ENCODE results near the gene ENPP6.

ENPP6 gene

DNA sequence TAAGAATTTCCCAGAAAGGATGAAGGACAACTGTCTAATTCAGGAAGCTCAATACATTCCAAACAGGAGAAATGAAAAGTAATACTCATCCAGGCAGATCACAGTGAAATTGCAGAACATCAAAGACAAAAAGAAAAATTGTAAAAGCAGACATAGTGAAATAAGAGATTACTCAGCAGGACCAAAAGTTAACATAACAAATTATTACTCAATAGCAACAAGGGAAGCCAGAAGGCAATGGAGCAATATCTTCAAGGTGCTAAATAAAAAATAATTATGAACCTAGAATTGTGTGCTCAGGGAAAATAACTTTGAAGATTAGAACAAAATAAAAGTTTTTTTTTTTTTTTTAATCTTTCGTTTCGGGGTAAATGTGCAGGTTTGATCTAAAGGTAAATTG, 30.5 kb upstream of the ENPP6 start:
- TF ChIP-seq, protein P1, sequence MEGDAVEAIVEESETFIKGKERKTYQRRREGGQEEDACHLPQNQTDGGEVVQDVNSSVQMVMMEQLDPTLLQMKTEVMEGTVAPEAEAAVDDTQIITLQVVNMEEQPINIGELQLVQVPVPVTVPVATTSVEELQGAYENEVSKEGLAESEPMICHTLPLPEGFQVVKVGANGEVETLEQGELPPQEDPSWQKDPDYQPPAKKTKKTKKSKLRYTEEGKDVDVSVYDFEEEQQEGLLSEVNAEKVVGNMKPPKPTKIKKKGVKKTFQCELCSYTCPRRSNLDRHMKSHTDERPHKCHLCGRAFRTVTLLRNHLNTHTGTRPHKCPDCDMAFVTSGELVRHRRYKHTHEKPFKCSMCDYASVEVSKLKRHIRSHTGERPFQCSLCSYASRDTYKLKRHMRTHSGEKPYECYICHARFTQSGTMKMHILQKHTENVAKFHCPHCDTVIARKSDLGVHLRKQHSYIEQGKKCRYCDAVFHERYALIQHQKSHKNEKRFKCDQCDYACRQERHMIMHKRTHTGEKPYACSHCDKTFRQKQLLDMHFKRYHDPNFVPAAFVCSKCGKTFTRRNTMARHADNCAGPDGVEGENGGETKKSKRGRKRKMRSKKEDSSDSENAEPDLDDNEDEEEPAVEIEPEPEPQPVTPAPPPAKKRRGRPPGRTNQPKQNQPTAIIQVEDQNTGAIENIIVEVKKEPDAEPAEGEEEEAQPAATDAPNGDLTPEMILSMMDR (IDR thresholded peaks at IDR 0.05) = no peak
- peak overlapping the region in 1 of 2 experiments; percentile 16 for H3K4me3 ChIP-seq (ENCODE audit: low read depth in 1 of 2, low read length in 1 of 2)
- no peaks in the 10 kb centered on the region for H3K27me3 ChIP-seq
- H3K4me1 ChIP-seq (ENCODE audit: control insufficient read depth in 1 of 2, insufficient read depth in 1 of 2, low read depth in 1 of 2, low read length in 1 of 2) = peaks cover 54 to 58% of the 10 kb centered on the region in 2 experiments
- no peaks in the 10 kb centered on the region for H3K36me3 ChIP-seq
- H3K27ac ChIP-seq = peak overlapping the region; percentile 70
- H3K9me3 ChIP-seq = no peaks in the 10 kb centered on the region

DNA sequence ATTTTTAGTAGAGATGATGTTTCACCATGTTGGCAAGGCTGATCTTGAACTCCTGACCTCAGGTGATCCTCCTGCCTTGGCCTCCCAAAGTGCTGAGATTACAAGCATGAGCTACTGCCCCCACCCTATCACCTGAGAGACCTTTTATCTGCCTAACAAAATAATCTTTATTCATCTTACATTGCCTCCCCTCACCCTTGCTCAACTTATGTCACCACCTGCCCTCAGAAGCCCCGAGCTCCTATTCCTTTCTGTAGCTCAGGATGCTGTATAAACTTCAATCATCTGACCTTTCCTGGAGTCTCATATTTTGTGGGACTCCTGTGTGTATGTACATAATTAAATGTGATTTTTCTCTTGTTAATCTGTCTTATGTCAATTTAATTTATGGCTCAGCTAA, 29.7 kb upstream of the ENPP6 start:
- Histone ChIP-seq H3K27ac (peak overlapping the region; percentile 62), H3K36me3 (no peaks in the 10 kb centered on the region), H3K4me3 (ENCODE audit: low read depth in 1 of 2, low read length in 1 of 2) (no peak overlapping the region), H3K27me3 (no peaks in the 10 kb centered on the region), H3K9me3 (no peaks in the 10 kb centered on the region), H3K4me1 (ENCODE audit: control insufficient read depth in 1 of 2, insufficient read depth in 1 of 2, low read depth in 1 of 2, low read length in 1 of 2) (peaks cover 54 to 58% of the 10 kb centered on the region in 2 experiments)
- TF ChIP-seq, protein P1 (IDR thresholded peaks at IDR 0.05) = no peak

DNA sequence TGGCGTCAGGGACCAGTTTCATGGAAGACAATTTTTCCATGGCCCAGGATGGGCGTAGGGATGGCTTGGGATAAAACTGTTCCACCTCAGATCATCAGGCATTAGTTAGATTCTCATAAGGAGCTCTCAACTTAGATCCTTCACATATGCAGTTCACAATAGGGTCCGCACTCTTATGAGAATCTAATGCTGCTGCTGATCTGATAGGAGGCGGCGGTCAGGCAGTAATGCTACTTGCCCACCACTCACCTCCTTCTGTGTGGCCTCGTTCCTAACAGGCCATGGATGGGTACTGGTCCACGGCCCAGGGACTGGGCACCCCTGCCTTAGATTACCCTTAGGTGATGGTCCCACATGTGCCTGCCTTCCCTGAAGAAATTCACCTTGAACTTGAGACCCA, 28.8 kb upstream of the ENPP6 start:
- Histone ChIP-seq H3K4me1 (ENCODE audit: control insufficient read depth in 1 of 2, insufficient read depth in 1 of 2, low read depth in 1 of 2, low read length in 1 of 2) (peaks cover 49 to 55% of the 10 kb centered on the region in 2 experiments), H3K27me3 (no peaks in the 10 kb centered on the region), H3K36me3 (no peaks in the 10 kb centered on the region), H3K4me3 (ENCODE audit: low read depth in 1 of 2, low read length in 1 of 2) (no peak overlapping the region), H3K27ac (peak overlapping the region; percentile 62), H3K9me3 (no peaks in the 10 kb centered on the region)
- TF ChIP-seq, protein P1 (IDR thresholded peaks at IDR 0.05) = no peak

DNA sequence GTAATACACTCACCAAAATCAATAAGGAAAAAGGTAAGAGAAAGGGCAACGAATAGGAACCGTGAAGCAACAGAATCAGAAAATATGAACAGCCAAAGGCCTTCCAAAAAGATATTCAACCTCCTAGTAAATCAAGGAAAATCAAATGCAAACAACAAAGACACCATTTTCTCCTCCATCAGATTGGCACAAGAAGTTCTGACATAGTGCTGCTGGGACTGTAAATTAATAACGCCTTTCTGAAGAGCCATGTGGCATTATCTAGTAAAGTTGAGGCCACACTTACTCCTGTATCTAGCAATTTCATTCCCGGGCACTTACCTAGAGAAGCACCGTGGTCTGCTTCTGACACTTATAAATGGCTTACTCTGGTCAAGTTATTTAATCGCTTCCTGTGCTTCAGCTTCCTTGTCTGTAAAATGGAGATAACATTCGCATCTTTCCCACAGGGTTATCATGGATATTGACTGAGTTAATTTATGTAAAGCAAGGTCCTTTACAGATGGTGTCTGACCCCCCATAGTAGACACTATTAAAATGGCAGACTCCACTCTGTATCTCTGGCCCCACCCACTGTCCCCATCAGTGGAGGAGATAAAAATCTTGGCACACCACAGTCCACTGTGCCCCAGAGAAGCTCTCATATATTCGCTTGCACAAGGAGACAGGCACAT, 20.5 kb upstream of the ENPP6 start:
- H3K4me1 ChIP-seq (ENCODE audit: control insufficient read depth in 1 of 2, insufficient read depth in 1 of 2, low read depth in 1 of 2, low read length in 1 of 2) = no peaks in the 10 kb centered on the region
- H3K27ac ChIP-seq = no peak overlapping the region
- no peaks in the 10 kb centered on the region for H3K36me3 ChIP-seq
- TF ChIP-seq, protein P1 (IDR thresholded peaks at IDR 0.05) = no peak
- no peak overlapping the region for H3K4me3 ChIP-seq (ENCODE audit: low read depth in 1 of 2, low read length in 1 of 2)
- no peaks in the 10 kb centered on the region for H3K27me3 ChIP-seq
- H3K9me3 ChIP-seq = no peaks in the 10 kb centered on the region

DNA sequence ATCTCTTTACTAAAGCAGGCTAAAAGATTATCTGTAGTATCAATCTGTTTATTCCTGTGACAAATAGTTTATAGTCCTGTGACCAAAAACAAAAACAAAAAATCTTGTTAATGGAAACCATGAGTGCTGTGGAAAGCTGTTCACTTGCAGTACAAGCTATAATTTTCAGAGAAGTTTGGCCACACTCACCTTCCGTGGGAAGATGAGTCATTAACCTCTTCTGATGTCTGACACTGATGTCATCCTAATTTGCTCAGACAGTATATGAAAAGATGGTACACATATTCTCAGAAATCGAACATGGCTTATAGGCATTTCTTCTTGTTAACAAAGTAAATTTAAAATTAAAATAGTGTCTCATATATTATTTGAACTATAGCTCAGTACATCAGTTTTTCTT, 19.9 kb upstream of the ENPP6 start:
- Histone ChIP-seq H3K27me3 (no peaks in the 10 kb centered on the region), H3K9me3 (no peaks in the 10 kb centered on the region), H3K4me1 (ENCODE audit: control insufficient read depth in 1 of 2, insufficient read depth in 1 of 2, low read depth in 1 of 2, low read length in 1 of 2) (no peaks in the 10 kb centered on the region), H3K36me3 (no peaks in the 10 kb centered on the region), H3K27ac (no peak overlapping the region), H3K4me3 (ENCODE audit: low read depth in 1 of 2, low read length in 1 of 2) (no peak overlapping the region)
- TF ChIP-seq, protein P1 (IDR thresholded peaks at IDR 0.05) = no peak

Data from neutrophil (primary cell).